Left kidney (tissue), 2 donors: ENCODE results near the gene SRSF2. TPM values are rescaled to one million over a fixed set of nuclear protein-coding genes. Genes with fewer than 3 reads are reported as not detected.
"Not testable (repeated sequence)": the region's sequence is repeated elsewhere in the genome, so short reads cannot be mapped to it uniquely, and the experiment has no call there.

Experiments used
- DNase-seq: peaks from one replicate; pipeline ENCODE4 v3.0.0-alpha.2; 2013
- polyA plus RNA-seq: library from polyadenylated mRNA; unstranded; fragments of 120-200 nt; gene quantifications from one replicate; pipeline ENCODE4 v1.2.1, GENCODE V29; 2013; ENCODE audit not compliant: insufficient read length

Gene SRSF2
- polyA plus RNA-seq, 1 donor, result 473 TPM

DNA sequence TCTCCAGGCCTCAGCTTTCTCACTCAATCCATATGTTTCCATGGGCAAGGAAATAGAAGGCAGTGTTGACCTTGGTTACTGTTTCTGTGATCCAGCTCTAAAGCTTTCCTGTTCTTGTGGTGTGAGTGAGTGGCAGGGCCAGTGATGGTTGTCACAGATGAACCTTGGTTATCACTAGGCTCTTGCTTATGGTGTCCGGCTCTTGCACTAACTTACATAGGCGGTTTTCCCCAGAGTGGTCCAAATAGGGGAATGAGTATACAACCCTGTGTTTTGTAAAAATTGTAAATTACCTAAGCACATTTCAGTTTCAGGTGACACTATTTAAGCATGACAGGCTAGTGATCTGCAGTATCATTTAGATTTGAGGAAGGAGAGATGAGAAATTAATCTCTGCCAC is 7.6 kb upstream of the SRSF2 start:
- no peak for DNase-seq

DNA sequence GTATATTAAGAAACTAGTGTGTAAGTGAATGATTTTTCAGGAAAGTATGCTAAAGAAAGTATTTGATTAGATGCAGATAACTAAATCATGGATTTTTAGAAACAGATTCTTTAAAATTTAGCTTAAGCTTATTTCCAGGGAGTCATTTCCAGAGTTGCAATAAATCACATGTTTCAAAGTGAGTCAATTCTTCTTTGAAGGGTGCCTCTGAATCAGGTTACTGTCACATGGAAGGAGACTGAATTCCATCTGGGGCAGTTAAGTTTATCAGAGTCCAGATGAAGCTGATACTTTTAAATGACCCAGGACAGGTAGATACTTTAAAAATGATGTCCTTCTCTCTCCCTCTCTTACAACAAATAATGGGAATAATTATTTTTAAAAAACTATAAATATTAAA is 5.8 kb upstream of the SRSF2 start:
- no peak for DNase-seq

GRCh38 chr17:76740329-76741118 is 3.4 kb upstream of the SRSF2 start:
- no peak for DNase-seq

GRCh38 chr17:76739568-76740115 is 2.5 kb upstream of the SRSF2 start:
- DNase-seq, result not testable (repeated sequence)

DNA sequence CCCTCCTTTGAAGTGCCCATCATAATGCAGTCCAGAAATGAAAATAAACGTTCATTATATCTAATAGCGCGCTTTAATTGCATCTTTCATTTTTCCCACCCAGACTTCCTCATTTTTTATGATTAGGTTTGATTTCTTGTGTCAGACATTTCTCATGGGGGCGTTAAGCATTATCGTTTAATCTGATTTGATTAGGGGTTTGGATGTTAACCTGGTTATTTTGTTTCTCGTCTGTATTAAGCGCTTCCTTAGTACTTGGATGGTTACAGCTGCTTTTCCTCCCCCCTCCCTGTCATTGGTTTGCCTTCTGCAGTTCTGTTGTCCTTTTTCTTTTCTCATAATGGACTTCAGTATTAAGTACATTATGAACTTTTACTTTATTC is 1.3 kb upstream of the SRSF2 start:
- no peak for DNase-seq

DNA sequence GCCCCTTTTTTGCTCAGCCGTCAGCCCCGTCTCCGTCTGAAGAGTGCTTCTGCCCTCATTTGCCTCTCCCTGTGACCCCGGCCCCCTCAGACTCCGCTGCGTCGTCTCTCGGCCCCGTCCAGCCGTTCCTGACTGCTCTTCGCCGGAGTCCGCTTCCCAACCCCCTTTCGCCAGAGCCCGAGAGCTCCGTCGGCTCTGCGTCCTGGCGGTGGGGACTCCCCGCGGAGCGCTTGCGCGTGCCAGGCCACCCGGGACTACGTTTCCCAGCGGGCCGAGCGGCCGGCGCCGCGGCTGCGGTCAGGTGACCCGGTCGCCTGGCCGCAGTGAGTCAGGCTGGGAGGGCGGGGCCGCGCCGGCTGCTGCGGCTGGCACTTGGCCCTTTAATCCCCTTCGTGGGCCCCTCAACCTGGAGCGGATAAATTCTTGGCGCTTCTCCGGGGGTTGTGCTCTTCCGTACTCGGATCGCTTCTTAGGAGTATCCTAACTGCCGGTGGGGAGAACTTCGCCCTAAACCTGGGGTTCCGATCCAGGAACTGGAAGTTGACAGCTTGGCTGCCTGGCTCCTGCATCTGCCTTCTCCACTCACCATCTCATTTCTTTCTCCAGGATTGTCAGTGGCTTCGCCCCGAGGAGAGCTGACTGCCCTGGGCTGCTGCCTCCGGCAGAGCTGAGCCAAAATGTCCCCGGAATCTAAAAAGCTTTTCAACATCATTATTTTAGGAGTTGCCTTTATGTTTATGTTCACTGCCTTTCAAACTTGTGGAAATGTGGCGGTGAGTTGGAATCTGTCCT is 741 bp upstream of the SRSF2 start, which contains the start of gene MFSD11:
Gene MFSD11 (plus strand): TSS at position 444 of the 792 bp plus-strand sequence. CDS start 234 bp downstream, at position 678.
- DNase-seq, result peak; percentile 91

- no peak for DNase-seq
These were observed 616 bp downstream of the SRSF2 start for GRCh38 chr17:76736349-76737081.

DNA sequence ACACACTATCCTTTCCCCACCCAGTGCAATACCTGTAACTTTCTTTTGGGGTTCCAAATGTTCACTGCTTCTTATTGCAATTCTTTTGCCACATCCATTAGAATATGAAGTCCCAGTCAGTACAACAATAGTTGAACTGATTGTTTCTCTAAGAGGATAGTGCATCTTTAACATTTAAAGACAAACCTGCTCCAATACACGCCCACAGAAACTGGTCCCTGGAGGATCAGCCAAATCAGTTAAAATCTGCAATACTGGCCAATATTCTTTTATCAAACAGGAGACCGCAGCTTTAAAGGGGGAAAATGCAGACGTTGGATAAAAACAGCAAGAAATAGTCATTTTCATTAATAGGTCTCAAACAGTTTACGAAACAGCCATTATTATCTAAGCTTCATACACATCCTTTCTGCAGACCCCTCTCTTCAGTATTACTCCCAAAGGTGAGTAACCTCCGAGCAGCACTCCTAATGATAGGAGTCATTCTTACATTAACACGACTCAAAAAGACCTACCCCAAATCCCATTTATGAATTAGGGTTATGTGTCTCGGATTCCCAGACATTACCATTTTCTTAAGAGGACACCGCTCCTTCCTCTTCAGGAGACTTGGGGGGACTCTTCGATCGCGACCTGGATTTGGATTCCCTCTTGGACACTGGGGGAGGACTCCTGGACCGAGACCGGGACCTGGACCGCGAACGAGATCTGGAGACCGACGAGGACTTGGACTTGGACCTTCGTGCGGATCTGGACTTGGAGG is 1.4 kb downstream of the SRSF2 start:
- DNase-seq, result no peak

DNA sequence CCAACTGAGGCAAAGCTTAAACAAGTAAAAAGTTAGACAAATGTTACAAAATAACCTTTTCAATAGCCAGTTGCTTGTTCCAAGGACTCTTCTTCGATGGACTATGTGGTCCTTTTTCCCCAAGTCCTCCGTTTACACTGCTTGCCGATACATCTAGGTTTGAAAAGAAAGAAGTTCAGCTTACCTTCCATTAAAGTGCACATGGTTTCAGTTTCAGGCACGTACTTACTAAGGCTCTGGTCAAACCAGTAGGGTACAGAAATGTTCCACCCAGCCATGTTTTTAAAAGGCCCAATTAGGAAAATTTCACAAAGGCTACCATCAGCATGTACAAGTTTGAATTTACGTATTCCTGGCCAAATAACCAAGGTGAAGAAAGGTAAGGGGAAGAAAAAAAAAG is 2.1 kb downstream of the SRSF2 start:
- DNase-seq, result no peak

DNA sequence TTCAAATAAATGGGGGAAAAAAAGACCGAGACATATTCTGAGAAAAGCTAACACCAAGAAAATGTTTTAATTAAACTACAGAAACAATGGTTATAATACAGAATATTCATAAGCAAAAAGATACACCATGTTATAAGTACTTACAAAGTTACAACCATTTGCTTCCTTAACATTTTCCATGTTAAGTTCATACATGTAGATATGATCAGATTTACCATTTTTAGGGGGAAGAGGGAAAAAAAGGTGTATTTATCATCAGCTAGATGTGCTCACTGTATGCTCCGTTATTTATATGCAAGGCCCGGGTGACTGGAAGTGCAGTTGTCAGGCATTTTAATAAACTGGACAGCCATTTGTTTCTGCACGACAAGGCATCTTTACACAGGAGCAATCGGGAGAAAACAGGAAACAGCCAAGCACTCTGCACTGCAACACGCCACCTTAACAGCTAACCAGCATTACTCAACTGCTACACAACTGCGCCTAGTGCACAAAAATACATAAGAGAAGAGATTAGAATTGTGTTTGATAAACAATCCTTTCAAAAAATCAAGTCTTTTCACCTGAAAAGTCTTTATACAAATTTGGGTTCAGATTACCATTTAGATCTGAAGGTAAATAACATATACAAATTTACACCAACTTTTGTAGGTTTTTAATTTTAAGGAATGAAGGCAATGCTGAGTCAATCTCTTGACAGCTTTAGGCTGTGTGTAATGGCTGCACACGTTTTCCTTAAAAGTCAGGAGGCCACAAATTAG is 2.9 kb downstream of the SRSF2 start:
- no peak for DNase-seq

DNA sequence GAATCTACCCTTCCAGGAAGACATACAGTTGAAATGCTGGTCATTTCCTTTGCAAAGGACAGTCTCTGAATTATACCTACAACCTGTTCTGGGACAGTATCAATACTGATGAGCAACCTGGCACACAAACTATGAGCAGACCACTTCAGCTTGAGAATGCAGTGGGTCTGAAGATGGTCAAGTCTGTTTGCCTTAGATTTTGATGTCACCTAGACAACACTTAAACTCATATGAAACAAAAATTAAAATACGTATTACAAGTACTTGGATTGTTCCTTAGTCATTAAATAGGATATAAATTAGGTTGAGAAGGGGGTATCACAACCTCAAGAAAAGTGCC is 3.5 kb downstream of the SRSF2 start:
- no peak for DNase-seq

GRCh38 chr17:76732734-76733617 is 4.2 kb downstream of the SRSF2 start:
- no peak for DNase-seq

- DNase-seq, result not testable (repeated sequence)
These were observed 5.1 kb downstream of the SRSF2 start for GRCh38 chr17:76731800-76732733.

GRCh38 chr17:76727745-76728456 is 9.2 kb downstream of the SRSF2 start:
- no peak for DNase-seq

DNA sequence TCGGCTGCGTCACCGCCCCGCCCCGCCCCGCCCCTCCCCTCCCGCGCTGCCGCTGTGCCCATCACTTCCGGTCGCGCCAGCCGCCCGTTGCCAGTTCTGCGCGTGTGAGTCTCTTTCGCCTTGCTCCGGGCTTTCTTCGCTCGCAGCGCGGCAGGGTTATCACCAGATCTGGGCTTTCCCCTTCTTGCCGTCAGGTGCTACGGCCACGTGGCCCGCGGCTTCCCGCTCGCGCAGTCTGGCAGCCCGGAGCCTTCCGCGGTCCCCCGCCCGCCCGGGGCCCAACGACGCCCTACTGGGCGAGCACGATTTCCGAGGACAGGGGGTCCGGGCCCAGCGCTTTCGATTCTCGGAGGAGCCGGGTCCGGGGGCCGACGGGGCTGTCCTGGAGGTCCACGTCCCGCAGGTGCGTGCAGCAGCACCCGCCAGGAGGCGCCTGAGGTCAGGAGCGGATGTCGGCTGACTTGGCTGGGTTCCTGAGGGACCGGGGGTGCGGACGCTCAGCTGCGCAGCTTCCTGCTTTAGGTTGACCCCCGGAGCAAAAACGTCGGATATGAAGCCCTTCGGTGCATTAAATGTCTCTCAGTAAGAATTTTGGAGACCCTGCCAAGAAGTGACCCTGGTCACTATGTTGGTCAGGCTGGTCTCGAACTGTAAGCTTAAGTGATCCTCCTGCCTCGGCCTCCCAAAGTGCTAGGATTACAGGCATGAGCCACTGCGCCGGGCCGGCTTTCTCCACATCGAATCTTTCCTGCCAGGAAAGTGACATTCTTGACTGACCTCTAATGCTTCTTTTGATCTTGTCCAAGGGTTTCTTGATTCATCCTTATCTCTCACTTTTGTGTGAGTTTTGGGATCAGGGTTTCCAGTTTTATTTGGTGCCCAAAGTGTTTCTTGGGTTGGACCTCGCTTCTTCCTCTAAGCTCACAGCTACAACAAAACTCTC is 10.1 kb downstream of the SRSF2 start, which contains the start of gene METTL23:
Gene METTL23 (plus strand): TSS at position 64 of the 943 bp plus-strand sequence. CDS start 2,872 bp downstream, outside the sequence.
- no peak for DNase-seq

GRCh38 chr17:76726231-76726775 is 10.8 kb downstream of the SRSF2 start, which contains the start of gene JMJD6:
JMJD6 (minus strand) TSS chr17:76726606; CDS start chr17:76726475, 131 bp downstream.
- peak; percentile 93 for DNase-seq
